ENCODE results near the gene EXTL1.
A peak's percentile ranks its signal among the peaks of the same experiment; 100 is the strongest.

Gene EXTL1

GRCh38 chr1:26009796-26010447, 11.7 kb upstream of the EXTL1 start:
- DNase-seq (ENCODE audit: low read depth), result no peak
- no peak overlapping the region for H3K4me3 ChIP-seq (ENCODE audit: low read length)
- TF ChIP-seq CTCF (conservative IDR thresholded peaks at IDR 0.05; ENCODE audit: low read length), result no peak

GRCh38 chr1:26010825-26011224, 10.8 kb upstream of the EXTL1 start:
- DNase-seq (ENCODE audit: low read depth), result no peak
- TF ChIP-seq CTCF (conservative IDR thresholded peaks at IDR 0.05; ENCODE audit: low read length), result no peak
- no peak overlapping the region for H3K4me3 ChIP-seq (ENCODE audit: low read length)

GRCh38 chr1:26012864-26013263, 8.7 kb upstream of the EXTL1 start:
- no peak for DNase-seq (ENCODE audit: low read depth)
- H3K4me3 ChIP-seq (ENCODE audit: low read length), result no peak overlapping the region
- TF ChIP-seq CTCF (conservative IDR thresholded peaks at IDR 0.05; ENCODE audit: low read length), result no peak

GRCh38 chr1:26014179-26014578, 7.4 kb upstream of the EXTL1 start:
- TF ChIP-seq CTCF (conservative IDR thresholded peaks at IDR 0.05; ENCODE audit: low read length), result no peak

GRCh38 chr1:26015358-26015757, 6.2 kb upstream of the EXTL1 start:
- TF ChIP-seq CTCF (conservative IDR thresholded peaks at IDR 0.05; ENCODE audit: low read length), result no peak
- DNase-seq (ENCODE audit: low read depth), result peak; percentile 79
- no peak overlapping the region for H3K4me3 ChIP-seq (ENCODE audit: low read length)

More at GRCh38 chr1:26014179-26014578, 7.4 kb upstream of the EXTL1 start:
- H3K4me3 ChIP-seq (ENCODE audit: low read length), result no peak overlapping the region
- no peak for DNase-seq (ENCODE audit: low read depth)

- no peak overlapping the region for H3K4me3 ChIP-seq (ENCODE audit: low read length)
- no peak for DNase-seq (ENCODE audit: low read depth)
- no peak for TF ChIP-seq CTCF (conservative IDR thresholded peaks at IDR 0.05; ENCODE audit: low read length)
These were observed 5.2 kb upstream of the EXTL1 start for GRCh38 chr1:26016258-26016952.

GRCh38 chr1:26016953-26017545, 4.5 kb upstream of the EXTL1 start:
- H3K4me3 ChIP-seq (ENCODE audit: low read length), result no peak overlapping the region
- no peak for TF ChIP-seq CTCF (conservative IDR thresholded peaks at IDR 0.05; ENCODE audit: low read length)
- DNase-seq (ENCODE audit: low read depth), result no peak

Data from AG10803 (cell line).